ENCODE results near the gene GORASP2. TPM values are rescaled to one million over a fixed set of nuclear protein-coding genes. Genes with fewer than 3 reads are reported as not detected.

GORASP2 gene
- total RNA-seq, 2 donors from 2014 or later = 90.9 to 104 TPM

- H3K27ac ChIP-seq (ENCODE audit: low read depth, low read length) = no peak overlapping the region
- DNase-seq = no peak
- H3K9me3 Mint-ChIP-seq = no peaks in the 10 kb centered on the region
- H3K36me3 ChIP-seq (ENCODE audit: control insufficient read depth, insufficient read depth, low read length) = peaks cover 74% of the 10 kb centered on the region
- WGBS, 2 experiments (ENCODE audit: insufficient coverage in 1 of 2, insufficient read length in 1 of 2) = 92 to 100% methylated on average over 3 to 4 of the region's 4 CpGs
- no peaks in the 10 kb centered on the region for H3K9me3 ChIP-seq (ENCODE audit: control insufficient read depth, low read length)
- H3K4me1 Mint-ChIP-seq = peaks cover 18% of the 10 kb centered on the region
- no peaks in the 10 kb centered on the region for H3K27me3 Mint-ChIP-seq (ENCODE audit: insufficient read depth)
- no peak overlapping the region for H3K27ac Mint-ChIP-seq
- peaks cover 58% of the 10 kb centered on the region for H3K36me3 Mint-ChIP-seq (ENCODE audit: low read depth)
- no peak overlapping the region for H3K4me3 ChIP-seq (ENCODE audit: low read length)
- no peak overlapping the region for H3K4me3 Mint-ChIP-seq
- no peak overlapping the region for H3K9ac ChIP-seq (ENCODE audit: extremely low read depth, low read length, poor library complexity, severe bottlenecking)
- no peak for TF ChIP-seq CTCF (conservative IDR thresholded peaks at IDR 0.05)
- no peaks in the 10 kb centered on the region for H3K4me1 ChIP-seq (ENCODE audit: control insufficient read depth, insufficient read depth, low read length)
- H3K27me3 ChIP-seq (ENCODE audit: control insufficient read depth, insufficient read depth, low read length, poor library complexity, severe bottlenecking) = no peaks in the 10 kb centered on the region
Observed at GRCh38 chr2:170950221-170950761, 21.2 kb downstream of the GORASP2 start.

- Mint-ChIP-seq H3K4me3 (no peak overlapping the region), H3K9me3 (no peaks in the 10 kb centered on the region), H3K27ac (no peak overlapping the region), H3K27me3 (ENCODE audit: insufficient read depth) (no peaks in the 10 kb centered on the region), H3K4me1 (peaks cover 16% of the 10 kb centered on the region), H3K36me3 (ENCODE audit: low read depth) (peaks cover 83% of the 10 kb centered on the region)
- H3K27me3 ChIP-seq (ENCODE audit: control insufficient read depth, insufficient read depth, low read length, poor library complexity, severe bottlenecking) = no peaks in the 10 kb centered on the region
- H3K9ac ChIP-seq (ENCODE audit: extremely low read depth, low read length, poor library complexity, severe bottlenecking) = no peak overlapping the region
- WGBS, 2 experiments (ENCODE audit: insufficient coverage in 1 of 2, insufficient read length in 1 of 2) = 85% methylated on average over 4 of the region's 4 CpGs
- H3K36me3 ChIP-seq (ENCODE audit: control insufficient read depth, insufficient read depth, low read length) = peaks cover 91% of the 10 kb centered on the region
- H3K4me3 ChIP-seq (ENCODE audit: low read length) = no peak overlapping the region
- no peaks in the 10 kb centered on the region for H3K9me3 ChIP-seq (ENCODE audit: control insufficient read depth, low read length)
- DNase-seq = no peak
- H3K4me1 ChIP-seq (ENCODE audit: control insufficient read depth, insufficient read depth, low read length) = no peaks in the 10 kb centered on the region
- no peak for TF ChIP-seq CTCF (conservative IDR thresholded peaks at IDR 0.05)
- no peak overlapping the region for H3K27ac ChIP-seq (ENCODE audit: low read depth, low read length)
Observed at GRCh38 chr2:170953941-170954340, 24.9 kb downstream of the GORASP2 start.

DNA sequence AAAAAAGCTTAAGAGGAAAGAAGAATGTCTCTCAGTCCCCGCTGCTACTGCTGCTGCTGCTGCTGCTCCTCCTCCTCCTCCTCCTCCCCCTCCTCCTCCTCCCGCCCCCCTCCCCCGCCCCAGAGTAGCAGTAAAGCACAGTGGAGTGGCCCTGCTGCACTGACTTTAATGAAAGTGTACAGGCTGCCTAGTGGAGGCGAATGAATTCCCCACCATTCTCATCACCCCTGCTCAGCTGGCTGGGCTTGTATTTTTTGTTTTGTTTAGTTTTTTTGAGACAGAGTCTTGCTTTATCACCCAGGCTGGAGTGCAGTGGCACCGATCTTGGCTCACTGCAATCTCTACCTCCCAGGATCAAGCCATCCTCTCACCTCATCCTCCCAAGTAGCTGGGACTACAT, 34.3 kb downstream of the GORASP2 start:
- peaks cover 82% of the 10 kb centered on the region for H3K36me3 ChIP-seq (ENCODE audit: control insufficient read depth, insufficient read depth, low read length)
- H3K9me3 Mint-ChIP-seq = no peaks in the 10 kb centered on the region
- 96% methylated on average over 1 of the region's 5 CpGs; no CpG with 5 or more reads in 1 of the 2 experiments for WGBS, 2 experiments (ENCODE audit: insufficient coverage in 1 of 2, insufficient read length in 1 of 2)
- peaks cover 76% of the 10 kb centered on the region for H3K36me3 Mint-ChIP-seq (ENCODE audit: low read depth)
- H3K4me1 ChIP-seq (ENCODE audit: control insufficient read depth, insufficient read depth, low read length) = no peaks in the 10 kb centered on the region
- TF ChIP-seq CTCF (conservative IDR thresholded peaks at IDR 0.05) = no peak
- H3K27ac ChIP-seq (ENCODE audit: low read depth, low read length) = no peak overlapping the region
- no peak overlapping the region for H3K27ac Mint-ChIP-seq
- no peaks in the 10 kb centered on the region for H3K27me3 Mint-ChIP-seq (ENCODE audit: insufficient read depth)
- H3K4me1 Mint-ChIP-seq = no peaks in the 10 kb centered on the region
- no peak overlapping the region for H3K4me3 ChIP-seq (ENCODE audit: low read length)
- H3K4me3 Mint-ChIP-seq = no peak overlapping the region
- no peak overlapping the region for H3K9ac ChIP-seq (ENCODE audit: extremely low read depth, low read length, poor library complexity, severe bottlenecking)
- H3K9me3 ChIP-seq (ENCODE audit: control insufficient read depth, low read length) = no peaks in the 10 kb centered on the region
- DNase-seq = no peak
- no peaks in the 10 kb centered on the region for H3K27me3 ChIP-seq (ENCODE audit: control insufficient read depth, insufficient read depth, low read length, poor library complexity, severe bottlenecking)
